Endothelial cell (in vitro differentiated cells): ENCODE data around the gene NUTF2. TPM values are rescaled to one million over a fixed set of nuclear protein-coding genes. Genes with fewer than 3 reads are reported as not detected.
"Not testable (repeated sequence)": the region's sequence is repeated elsewhere in the genome, so short reads cannot be mapped to it uniquely, and the experiment has no call there.

Experiments
- DNase-seq: peaks from one replicate; pipeline ENCODE4 v3.0.0; 2021; ENCODE audit warnings: low spot score
- H3K27ac Mint-ChIP-seq: one replicate; pipeline ENCODE4 v1.8.0; 2021; ENCODE audit warnings: mixed read lengths, inconsistent platforms; ENCODE audit not compliant: unreplicated experiment
- H3K27me3 Mint-ChIP-seq: one replicate; pipeline ENCODE4 v1.8.0; 2021; ENCODE audit warnings: mild to moderate bottlenecking, moderate library complexity, mixed read lengths, inconsistent platforms; ENCODE audit not compliant: unreplicated experiment
- H3K36me3 Mint-ChIP-seq: one replicate; pipeline ENCODE4 v1.8.0; 2021; ENCODE audit warnings: mild to moderate bottlenecking, low read depth, mixed read lengths, inconsistent platforms; ENCODE audit not compliant: unreplicated experiment
- H3K4me1 Mint-ChIP-seq: one replicate; pipeline ENCODE4 v1.8.0; 2021; ENCODE audit warnings: mild to moderate bottlenecking, mixed read lengths, inconsistent platforms; ENCODE audit not compliant: unreplicated experiment
- H3K4me3 Mint-ChIP-seq: one replicate; pipeline ENCODE4 v1.8.0; 2021; ENCODE audit warnings: mild to moderate bottlenecking, mixed read lengths, inconsistent platforms; ENCODE audit not compliant: unreplicated experiment
- H3K9me3 Mint-ChIP-seq: one replicate; pipeline ENCODE4 v1.8.0; 2021; ENCODE audit warnings: mixed read lengths, inconsistent platforms; ENCODE audit not compliant: unreplicated experiment
- total RNA-seq: library from RNA; stranded (reverse); fragmentation: NEBNext Ultra II Directional; extraction: Animal tissue kit (Norgen Biotek cat#: 25700); gene quantifications from one replicate; pipeline ENCODE4 v1.2.1, GENCODE V29; 2021; ENCODE audit not compliant: unreplicated experiment
- TF ChIP-seq, protein P1 (sequence below): fragments of 200-600 bp; sonication (generic); IDR thresholded peaks from one replicate; pipeline ENCODE4 v1.5.0; 2021; ENCODE audit warnings: antibody characterized with exemption; ENCODE audit not compliant: unreplicated experiment

NUTF2 gene
- total RNA-seq, 1 donor from 2014 or later, result 217 TPM

- no peak overlapping the region for H3K27ac Mint-ChIP-seq
- TF ChIP-seq, protein P1, sequence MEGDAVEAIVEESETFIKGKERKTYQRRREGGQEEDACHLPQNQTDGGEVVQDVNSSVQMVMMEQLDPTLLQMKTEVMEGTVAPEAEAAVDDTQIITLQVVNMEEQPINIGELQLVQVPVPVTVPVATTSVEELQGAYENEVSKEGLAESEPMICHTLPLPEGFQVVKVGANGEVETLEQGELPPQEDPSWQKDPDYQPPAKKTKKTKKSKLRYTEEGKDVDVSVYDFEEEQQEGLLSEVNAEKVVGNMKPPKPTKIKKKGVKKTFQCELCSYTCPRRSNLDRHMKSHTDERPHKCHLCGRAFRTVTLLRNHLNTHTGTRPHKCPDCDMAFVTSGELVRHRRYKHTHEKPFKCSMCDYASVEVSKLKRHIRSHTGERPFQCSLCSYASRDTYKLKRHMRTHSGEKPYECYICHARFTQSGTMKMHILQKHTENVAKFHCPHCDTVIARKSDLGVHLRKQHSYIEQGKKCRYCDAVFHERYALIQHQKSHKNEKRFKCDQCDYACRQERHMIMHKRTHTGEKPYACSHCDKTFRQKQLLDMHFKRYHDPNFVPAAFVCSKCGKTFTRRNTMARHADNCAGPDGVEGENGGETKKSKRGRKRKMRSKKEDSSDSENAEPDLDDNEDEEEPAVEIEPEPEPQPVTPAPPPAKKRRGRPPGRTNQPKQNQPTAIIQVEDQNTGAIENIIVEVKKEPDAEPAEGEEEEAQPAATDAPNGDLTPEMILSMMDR, result no peak
- DNase-seq, result no peak
- H3K9me3 Mint-ChIP-seq, result no peaks in the 10 kb centered on the region
- H3K27me3 Mint-ChIP-seq, result peaks cover 10% of the 10 kb centered on the region
- peaks cover 18% of the 10 kb centered on the region for H3K4me1 Mint-ChIP-seq
- peak overlapping the region; percentile 90 for H3K4me3 Mint-ChIP-seq
- H3K36me3 Mint-ChIP-seq, result peaks cover 14% of the 10 kb centered on the region
Measured at GRCh38 chr16:67834242-67834614, 12.5 kb upstream of the NUTF2 start.

GRCh38 chr16:67837190-67837589 is 9.5 kb upstream of the NUTF2 start:
- H3K27ac Mint-ChIP-seq, H3K27me3 Mint-ChIP-seq, DNase-seq, H3K36me3 Mint-ChIP-seq, H3K9me3 Mint-ChIP-seq, H3K4me3 Mint-ChIP-seq: not testable (repeated sequence)
- peaks cover 15% of the 10 kb centered on the region for H3K4me1 Mint-ChIP-seq

GRCh38 chr16:67837811-67838210 is 8.9 kb upstream of the NUTF2 start:
- H3K4me1 Mint-ChIP-seq, result peaks cover 9% of the 10 kb centered on the region
- TF ChIP-seq, protein P1, result no peak
- no peak overlapping the region for H3K4me3 Mint-ChIP-seq
- H3K27me3 Mint-ChIP-seq, result peaks cover 5% of the 10 kb centered on the region
- no peaks in the 10 kb centered on the region for H3K9me3 Mint-ChIP-seq
- no peak overlapping the region for H3K27ac Mint-ChIP-seq
- DNase-seq, result no peak
- H3K36me3 Mint-ChIP-seq, result no peaks in the 10 kb centered on the region

- Mint-ChIP-seq H3K4me1 (peaks cover 26% of the 10 kb centered on the region), H3K9me3 (no peaks in the 10 kb centered on the region), H3K4me3 (peak overlapping the region; percentile 91), H3K27me3 (peaks cover 14% of the 10 kb centered on the region), H3K27ac (peak overlapping the region; percentile 52), H3K36me3 (no peaks in the 10 kb centered on the region)
- TF ChIP-seq, protein P1, result no peak
- no peak for DNase-seq
Measured at GRCh38 chr16:67841198-67841815, 5.4 kb upstream of the NUTF2 start.

DNA sequence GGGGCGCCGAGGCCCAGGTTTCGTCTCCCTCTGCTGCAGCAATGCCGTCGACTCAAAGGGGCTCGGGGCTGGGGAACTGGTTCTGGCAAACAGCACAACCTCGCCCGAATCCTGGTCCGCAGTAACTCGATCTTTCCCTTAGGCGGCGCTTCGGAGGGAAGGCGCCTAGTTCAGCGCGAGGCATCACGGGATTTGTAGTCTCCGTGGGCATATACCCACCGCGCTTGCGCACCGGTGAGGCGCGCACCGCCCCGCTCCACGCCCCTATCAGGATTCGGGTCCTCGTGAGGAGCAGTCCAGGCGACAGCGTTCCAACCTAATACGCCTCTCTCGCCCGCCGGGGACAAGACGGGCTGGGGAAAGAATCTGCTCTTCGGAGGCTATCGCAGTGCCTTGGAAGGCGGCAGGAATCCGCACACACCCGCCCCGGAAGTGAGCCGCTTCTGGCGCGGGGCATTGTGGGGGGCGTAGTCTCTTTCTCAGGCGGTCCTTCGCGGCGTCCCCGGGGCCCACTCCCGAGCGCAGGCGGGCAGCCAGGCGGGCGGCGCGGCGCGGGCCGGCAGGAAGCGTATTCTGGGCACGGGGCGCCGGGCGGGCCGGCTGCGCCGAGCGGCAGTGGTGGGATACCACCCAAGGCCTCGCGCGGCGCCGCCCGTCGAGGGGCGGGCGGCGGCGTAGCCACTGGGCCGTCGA is 4.8 kb upstream of the NUTF2 start, which contains the start of gene THAP11:
Gene THAP11, plus strand, starts transcription at position 505 of the 693 bp plus-strand sequence. CDS start 235 bp downstream, outside the sequence.
- Mint-ChIP-seq H3K4me1 (peaks cover 26% of the 10 kb centered on the region), H3K9me3 (no peaks in the 10 kb centered on the region), H3K27ac (peak within 1 kb of the TSS; percentile 67), H3K27me3 (peaks cover 14% of the 10 kb centered on the region), H3K36me3 (no peaks in the 10 kb centered on the region), H3K4me3 (peak within 1 kb of the TSS; percentile 91)
- TF ChIP-seq, protein P1, result peak; percentile 80
- peak; percentile 98 for DNase-seq
